Measurements from ENCODE around the gene NTN1.

NTN1 gene

GRCh38 chr17:9170336-9170735, 149.0 kb downstream of the NTN1 start:
- TF ChIP-seq CTCF (IDR thresholded peaks at IDR 0.05; ENCODE audit: low read length, missing control alignments): no peak
- no peak for DNase-seq (ENCODE audit: low read depth)
- no peak overlapping the region for H3K4me3 ChIP-seq (replicated peaks; ENCODE audit: low read depth, low read length)

DNA sequence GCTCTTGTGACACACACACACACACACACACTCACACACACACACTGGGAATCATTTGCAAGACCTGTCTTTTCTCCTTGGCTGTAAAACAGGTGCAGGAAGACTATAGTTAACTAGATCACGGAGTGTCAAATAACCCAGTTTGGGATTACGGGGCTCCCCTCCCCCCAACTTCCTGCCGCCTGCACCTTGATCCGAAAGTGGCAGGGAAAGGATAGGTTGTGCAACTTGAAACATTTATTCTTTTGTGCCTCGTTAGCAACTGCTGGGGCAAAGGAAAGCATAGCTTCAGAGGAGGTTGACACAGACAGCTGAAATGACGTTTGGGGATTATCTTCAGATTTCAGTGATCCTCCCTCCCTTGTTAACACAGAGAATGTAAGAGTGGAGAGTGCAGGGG, 149.5 kb downstream of the NTN1 start:
- DNase-seq (ENCODE audit: low read depth): no peak
- TF ChIP-seq CTCF (IDR thresholded peaks at IDR 0.05; ENCODE audit: low read length, missing control alignments): no peak
- no peak overlapping the region for H3K4me3 ChIP-seq (replicated peaks; ENCODE audit: low read depth, low read length)

DNA sequence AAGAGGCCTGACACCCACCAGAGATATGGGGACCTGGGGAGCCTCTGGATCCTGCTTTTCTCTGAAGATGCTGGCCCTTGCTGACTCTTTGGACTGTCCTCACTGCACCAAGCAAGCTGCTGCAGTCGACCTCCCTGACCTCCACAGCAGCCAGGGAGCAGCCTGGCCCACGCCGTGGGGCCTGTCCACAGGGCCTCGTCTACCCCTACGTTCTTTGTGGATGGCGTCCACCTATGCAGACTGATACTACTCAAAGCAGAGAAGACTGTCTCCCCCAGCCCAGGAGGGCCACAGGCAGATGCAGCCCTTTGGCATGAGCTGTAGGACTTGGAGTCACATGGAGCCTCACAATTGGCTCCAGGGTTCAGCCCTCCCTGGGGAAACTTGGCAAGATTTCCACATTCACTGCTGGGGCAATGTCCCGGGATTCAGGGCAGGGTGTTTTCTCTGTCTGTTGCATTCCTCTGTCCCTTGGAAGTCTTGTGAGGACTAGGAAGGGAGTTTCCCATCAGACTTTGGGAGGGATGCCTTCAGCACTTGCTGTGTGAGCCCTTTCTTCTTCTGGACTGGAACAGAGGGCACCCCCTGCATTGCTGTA, 152.2 kb downstream of the NTN1 start:
- TF ChIP-seq CTCF (IDR thresholded peaks at IDR 0.05; ENCODE audit: low read length, missing control alignments): no peak
- DNase-seq (ENCODE audit: low read depth): no peak
- no peak overlapping the region for H3K4me3 ChIP-seq (replicated peaks; ENCODE audit: low read depth, low read length)

GRCh38 chr17:9174312-9174711, 153.0 kb downstream of the NTN1 start:
- DNase-seq (ENCODE audit: low read depth): no peak
- no peak overlapping the region for H3K4me3 ChIP-seq (replicated peaks; ENCODE audit: low read depth, low read length)
- TF ChIP-seq CTCF (IDR thresholded peaks at IDR 0.05; ENCODE audit: low read length, missing control alignments): no peak

GRCh38 chr17:9174779-9175574, 153.7 kb downstream of the NTN1 start:
- no peak overlapping the region for H3K4me3 ChIP-seq (replicated peaks; ENCODE audit: low read depth, low read length)
- DNase-seq (ENCODE audit: low read depth): no peak
- TF ChIP-seq CTCF (IDR thresholded peaks at IDR 0.05; ENCODE audit: low read length, missing control alignments): no peak

GRCh38 chr17:9175700-9176467, 154.6 kb downstream of the NTN1 start:
- no peak overlapping the region for H3K4me3 ChIP-seq (replicated peaks; ENCODE audit: low read depth, low read length)
- no peak for DNase-seq (ENCODE audit: low read depth)
- TF ChIP-seq CTCF (IDR thresholded peaks at IDR 0.05; ENCODE audit: low read length, missing control alignments): no peak

Measured in fibroblast of pulmonary artery (primary cell).